Panc1 (cell line): ENCODE measurements around the gene ASIC1.

Experiments used
- TCF7L2 ChIP-seq: IDR thresholded peaks from 2 replicates; pipeline ENCODE4 v1.6.1; 2011; ENCODE audit warnings: mild to moderate bottlenecking, low read depth, low read length, inconsistent platforms
- TF ChIP-seq, protein P1 (sequence below): fragments of 450-650 bp; IDR thresholded peaks from 2 replicates; pipeline ENCODE4 v1.5.1; 2017; ENCODE audit warnings: mild to moderate bottlenecking

- TF ChIP-seq, protein P1, sequence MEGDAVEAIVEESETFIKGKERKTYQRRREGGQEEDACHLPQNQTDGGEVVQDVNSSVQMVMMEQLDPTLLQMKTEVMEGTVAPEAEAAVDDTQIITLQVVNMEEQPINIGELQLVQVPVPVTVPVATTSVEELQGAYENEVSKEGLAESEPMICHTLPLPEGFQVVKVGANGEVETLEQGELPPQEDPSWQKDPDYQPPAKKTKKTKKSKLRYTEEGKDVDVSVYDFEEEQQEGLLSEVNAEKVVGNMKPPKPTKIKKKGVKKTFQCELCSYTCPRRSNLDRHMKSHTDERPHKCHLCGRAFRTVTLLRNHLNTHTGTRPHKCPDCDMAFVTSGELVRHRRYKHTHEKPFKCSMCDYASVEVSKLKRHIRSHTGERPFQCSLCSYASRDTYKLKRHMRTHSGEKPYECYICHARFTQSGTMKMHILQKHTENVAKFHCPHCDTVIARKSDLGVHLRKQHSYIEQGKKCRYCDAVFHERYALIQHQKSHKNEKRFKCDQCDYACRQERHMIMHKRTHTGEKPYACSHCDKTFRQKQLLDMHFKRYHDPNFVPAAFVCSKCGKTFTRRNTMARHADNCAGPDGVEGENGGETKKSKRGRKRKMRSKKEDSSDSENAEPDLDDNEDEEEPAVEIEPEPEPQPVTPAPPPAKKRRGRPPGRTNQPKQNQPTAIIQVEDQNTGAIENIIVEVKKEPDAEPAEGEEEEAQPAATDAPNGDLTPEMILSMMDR = no peak
- no peak for TF ChIP-seq TCF7L2
Observed at GRCh38 chr12:50099302-50100008, 42.1 kb downstream of the ASIC1 start.
